GM12878 (cell line): ENCODE data around the gene TMEM161A.
A peak's percentile ranks its signal among the peaks of the same experiment; 100 is the strongest.

Experiments
- CHD4 ChIP-seq: fragments of 200-600 bp; sonication (generic); IDR thresholded peaks from 2 replicates; pipeline ENCODE4 v1.6.1; 2016; ENCODE audit warnings: mild to moderate bottlenecking
- CTCF ChIP-seq, 3 experiments: IDR thresholded peaks in 2 of 3; conservative IDR thresholded peaks in 1 of 3; 2 replicates each; pipeline ENCODE4 v1.5.1; 2011; ENCODE audit warnings: low read depth in 3 of 3, low read length in 3 of 3, mild to moderate bottlenecking in 3 of 3, control low read depth in 2 of 3, moderate library complexity in 2 of 3, inconsistent platforms in 1 of 3, mixed read lengths in 1 of 3; ENCODE audit not compliant: control insufficient read depth in 2 of 3, insufficient read depth in 1 of 3; ENCODE audit errors: extremely low read depth in 1 of 3
- E2F4 ChIP-seq: IDR thresholded peaks from 2 replicates; pipeline ENCODE4 v1.6.1; 2012; ENCODE audit warnings: low read depth, low read length, improper control_type of control experiment
- ETV6 ChIP-seq, 2 experiments: fragments of 450-650 bp in 1 of 2; IDR thresholded peaks in 1 of 2; conservative IDR thresholded peaks in 1 of 2; 2 replicates each; pipeline ENCODE4 v1.6.1; 2014; ENCODE audit warnings: antibody characterized with exemption in 1 of 2, borderline replicate concordance in 1 of 2, low read depth in 1 of 2, mild to moderate bottlenecking in 1 of 2, moderate library complexity in 1 of 2
- POLR2A ChIP-seq: IDR thresholded peaks from 2 replicates; pipeline ENCODE4 v1.6.1; 2011; ENCODE audit warnings: low read depth, mild to moderate bottlenecking, low read length
- RAD21 ChIP-seq: IDR thresholded peaks from 2 replicates; pipeline ENCODE4 v1.6.1; 2011; ENCODE audit warnings: mild to moderate bottlenecking, low read depth, low read length, moderate library complexity; ENCODE audit not compliant: insufficient read depth
- RFX5 ChIP-seq: IDR thresholded peaks from 2 replicates; pipeline ENCODE4 v1.6.1; 2011; ENCODE audit warnings: low read depth, low read length, improper control_type of control experiment
- SIX5 ChIP-seq: IDR thresholded peaks from 2 replicates; pipeline ENCODE4 v1.6.1; 2011; ENCODE audit warnings: mild to moderate bottlenecking, low read depth, low read length, moderate library complexity; ENCODE audit not compliant: severe bottlenecking
- ZNF274 ChIP-seq: IDR thresholded peaks from one replicate; pipeline ENCODE4 v1.8.0; 2011; ENCODE audit not compliant: insufficient read length, insufficient read depth

- TF ChIP-seq SIX5, result no peak
- no peak for TF ChIP-seq CHD4
- TF ChIP-seq ZNF274, result no peak
- TF ChIP-seq POLR2A, result no peak
- no peak for TF ChIP-seq RFX5
- no peak for TF ChIP-seq E2F4
- no peak for TF ChIP-seq ETV6 (conservative IDR thresholded peaks at IDR 0.05 in 1 of 2, IDR thresholded peaks at IDR 0.05 in 1 of 2; ENCODE audit: borderline replicate concordance in 1 of 2, low read depth in 1 of 2)
- no peak; a peak in 1 of 6 replicates for TF ChIP-seq CTCF (IDR thresholded peaks at IDR 0.05 in 2 of 3, conservative IDR thresholded peaks at IDR 0.05 in 1 of 3; ENCODE audit: control insufficient read depth in 2 of 3, extremely low read depth in 1 of 3, insufficient read depth in 1 of 3, low read depth in 3 of 3, low read length in 3 of 3)
- TF ChIP-seq RAD21, result peak; percentile 28; the same call in 1 of the 2 replicates
Observed at GRCh38 chr19:19154768-19155494, 16.7 kb upstream of the TMEM161A start.
